ENCODE results near the gene OR2AE1. TPM values are rescaled to one million over a fixed set of nuclear protein-coding genes. Genes with fewer than 3 reads are reported as not detected.
"Not testable (repeated sequence)": the region's sequence is repeated elsewhere in the genome, so short reads cannot be mapped to it uniquely, and the experiment has no call there.

OR2AE1 gene
- polyA plus RNA-seq, 3 donors = not detected

- intact Hi-C loops (cut with micrococcal nuclease); H3K27me3 Mint-ChIP-seq (ENCODE audit: low read depth in 3 of 3); H3K27me3 ChIP-seq (ENCODE audit: control insufficient read depth in 2 of 2, insufficient read depth in 2 of 2, low read length in 2 of 2): not testable (repeated sequence)
Observed at GRCh38 chr7:99888366-99888765, 11.5 kb upstream of the OR2AE1 start.

GRCh38 chr7:99881370-99881769 lies 4.5 kb upstream of the OR2AE1 start:
- H3K4me1 ChIP-seq (ENCODE audit: control insufficient read depth in 1 of 2, insufficient read depth in 2 of 2, low read length in 2 of 2) = no peaks in the 10 kb centered on the region
- H3K4me1 Mint-ChIP-seq = no peaks in the 10 kb centered on the region
- H3K27ac Mint-ChIP-seq = no peak overlapping the region
- peaks cover 0 to 7% (median 4%) of the 10 kb centered on the region in 7 donors for H3K9me3 Mint-ChIP-seq
- no peaks in the 10 kb centered on the region for H3K36me3 ChIP-seq (replicated peaks in 1 of 2; ENCODE audit: control insufficient read depth in 1 of 2, insufficient read depth in 2 of 2, low read length in 2 of 2)
- WGBS (ENCODE audit: insufficient coverage) = 86% methylated on average over 1 of the region's 4 CpGs
- no peak for DNase-seq
- no peaks in the 10 kb centered on the region for H4K20me1 ChIP-seq (ENCODE audit: insufficient read depth, low read length)
- no peaks in the 10 kb centered on the region for H3K9me3 ChIP-seq (replicated peaks in 1 of 2; ENCODE audit: control insufficient read depth in 1 of 2, insufficient read depth in 1 of 2, low read length in 2 of 2)
- H3K4me3 ChIP-seq (replicated peaks in 1 of 3; ENCODE audit: low read depth in 2 of 3, low read length in 3 of 3) = no peak overlapping the region
- no peaks in the 10 kb centered on the region for H3K36me3 Mint-ChIP-seq
- H3K27ac ChIP-seq (ENCODE audit: low read depth in 1 of 2, low read length in 2 of 2) = no peak overlapping the region
- no peak overlapping the region for H2AFZ ChIP-seq (ENCODE audit: insufficient read depth, low read depth, low read length, poor library complexity, severe bottlenecking)
- TF ChIP-seq CTCF (IDR thresholded peaks at IDR 0.05) = no peak
- H3K79me2 ChIP-seq (ENCODE audit: insufficient read depth, low read length) = no peaks in the 10 kb centered on the region
- H3K4me3 Mint-ChIP-seq = no peak overlapping the region
- H3K4me2 ChIP-seq (replicated peaks; ENCODE audit: extremely low read depth, low read length, poor library complexity, severe bottlenecking) = no peak overlapping the region
- no peaks in the 10 kb centered on the region for H3K27me3 ChIP-seq (ENCODE audit: control insufficient read depth in 2 of 2, insufficient read depth in 2 of 2, low read length in 2 of 2)
- peaks cover 0 to 3% (median 1%) of the 10 kb centered on the region in 3 donors for H3K27me3 Mint-ChIP-seq (ENCODE audit: low read depth in 3 of 3)
- intact Hi-C loops (cut with micrococcal nuclease) = no loop called here
- H3K9ac ChIP-seq (ENCODE audit: insufficient read depth, low read length, poor library complexity, severe bottlenecking) = no peak overlapping the region

More at GRCh38 chr7:99888366-99888765, 11.5 kb upstream of the OR2AE1 start:
- not testable (repeated sequence) for H3K9ac ChIP-seq (ENCODE audit: insufficient read depth, low read length, poor library complexity, severe bottlenecking); DNase-seq; H3K4me3 Mint-ChIP-seq; H3K4me1 Mint-ChIP-seq; H3K4me2 ChIP-seq (replicated peaks; ENCODE audit: extremely low read depth, low read length, poor library complexity, severe bottlenecking); H3K27ac ChIP-seq (ENCODE audit: low read depth in 1 of 2, low read length in 2 of 2); H3K4me3 ChIP-seq (replicated peaks in 1 of 3; ENCODE audit: low read depth in 2 of 3, low read length in 3 of 3); H3K79me2 ChIP-seq (ENCODE audit: insufficient read depth, low read length); H4K20me1 ChIP-seq (ENCODE audit: insufficient read depth, low read length); H3K27ac Mint-ChIP-seq; H3K9me3 ChIP-seq (replicated peaks in 1 of 2; ENCODE audit: control insufficient read depth in 1 of 2, insufficient read depth in 1 of 2, low read length in 2 of 2); H3K4me1 ChIP-seq (ENCODE audit: control insufficient read depth in 1 of 2, insufficient read depth in 2 of 2, low read length in 2 of 2); H2AFZ ChIP-seq (ENCODE audit: insufficient read depth, low read depth, low read length, poor library complexity, severe bottlenecking)
- H3K36me3 Mint-ChIP-seq = peaks cover 32 to 48% of the 10 kb centered on the region in 2 donors
- H3K36me3 ChIP-seq (replicated peaks in 1 of 2; ENCODE audit: control insufficient read depth in 1 of 2, insufficient read depth in 2 of 2, low read length in 2 of 2) = peaks cover 11 to 38% of the 10 kb centered on the region in 2 donors
- peaks cover 0 to 20% (median 15%) of the 10 kb centered on the region in 7 donors for H3K9me3 Mint-ChIP-seq
- WGBS (ENCODE audit: insufficient coverage) = no CpG with 5 or more reads among the region's 29 CpGs

All from CD14-positive monocyte (primary cell).